Psoas muscle (tissue), 8 donors: ENCODE measurements around the gene SMARCC2. TPM values are rescaled to one million over a fixed set of nuclear protein-coding genes. Genes with fewer than 3 reads are reported as not detected.
A peak's percentile ranks its signal among the peaks of the same experiment; 100 is the strongest.

Source experiments
- ATAC-seq, 4 donors: fragments of 200-7000 bp; cut with Tn5 transposase; one replicate each; pipeline ENCODE4 v1.9.1; 2020; ENCODE audit warnings: moderate library complexity in 3 of 4, mild to moderate bottlenecking in 2 of 4
- DNase-seq, 2 donors: peaks; one replicate each; pipeline ENCODE4 v3.0.0-alpha.2; 2020
- H3K27ac ChIP-seq: fragments of 200-600 bp; one replicate; pipeline ENCODE4 v1.8.0; 2022
- H3K27me3 ChIP-seq, 3 donors: fragments of 200-600 bp in 1 of 3; one replicate each; pipeline versions ENCODE4 v1.6.1 to v1.8.0; 2013 to 2022; ENCODE audit warnings: low read length in 2 of 3, mild to moderate bottlenecking in 2 of 3, moderate library complexity in 1 of 3; ENCODE audit not compliant: insufficient read depth in 3 of 3
- H3K36me3 ChIP-seq, 2 donors: fragments of 200-600 bp in 1 of 2; one replicate each; pipeline versions ENCODE4 v1.6.1 to v1.8.0; 2013 to 2022; ENCODE audit warnings: low read depth in 1 of 2, mild to moderate bottlenecking in 1 of 2, moderate library complexity in 1 of 2; ENCODE audit not compliant: insufficient read depth in 1 of 2
- H3K4me1 ChIP-seq: fragments of 200-600 bp; one replicate; pipeline ENCODE4 v1.8.0; 2022
- H3K4me3 ChIP-seq: fragments of 200-600 bp; one replicate; pipeline ENCODE4 v1.8.0; 2022; ENCODE audit warnings: mild to moderate bottlenecking
- H3K9me3 ChIP-seq: fragments of 200-600 bp; one replicate; pipeline ENCODE4 v1.8.0; 2022
- WGBS, 3 donors: extraction: QIAGEN DNeasy Blood & Tissue Kit; methylation state at CpG; one replicate each; pipeline versions ENCODE4 v1.1.6 to v1.1.7; 2013; 5-methylcytosine and 5-hydroxymethylcytosine counted together
- intact Hi-C, 2 donors: fragments of 100-400 bp; cut with DNase I; formaldehyde crosslinking; loops; one replicate each; pipeline versions ENCODE4 v1.11.0 to v1.14.2; 2022
- polyA plus RNA-seq, 3 donors: library from polyadenylated mRNA; stranded (reverse); fragments of 200-250 nt; gene quantifications; one replicate each; pipeline ENCODE4 v1.2.3, GENCODE V29; 2013
- total RNA-seq, 4 donors: library from RNA; stranded (reverse); fragmentation: NEBNext Ultra II Directional in 2 of 4; extraction: Animal tissue kit (Norgen Biotek cat#: 25700) in 2 of 4; gene quantifications; one replicate each; pipeline versions ENCODE4 v1.2.1 to v1.2.4, GENCODE V29; 2021 to 2023
- TF ChIP-seq, protein P1 (sequence below): fragments of 200-600 bp; IDR thresholded peaks from one replicate; pipeline ENCODE4 v1.8.0; 2022; ENCODE audit warnings: antibody characterized with exemption
- donor health status: healthy with polysubstance abuse.
- donor health status: DM: no; HTN: no; CAD: no; lungs with moderate emphysema.
- donor health status: Bipolar disorder and iron deficiency.
- donor health status: healthy.
- donor health status: DM: yes; HTN: yes; CAD: no.
- donor health status: DM: no; HTN: no; CAD: no.
- donor health status: DM: no; HTN: no; CAD: no.
- donor health status: DM: yes; HTN: yes; CAD: no.

Gene SMARCC2
- total and polyA plus RNA-seq, 7 donors = 16.5 to 78.7 (median 49.8) TPM

DNA sequence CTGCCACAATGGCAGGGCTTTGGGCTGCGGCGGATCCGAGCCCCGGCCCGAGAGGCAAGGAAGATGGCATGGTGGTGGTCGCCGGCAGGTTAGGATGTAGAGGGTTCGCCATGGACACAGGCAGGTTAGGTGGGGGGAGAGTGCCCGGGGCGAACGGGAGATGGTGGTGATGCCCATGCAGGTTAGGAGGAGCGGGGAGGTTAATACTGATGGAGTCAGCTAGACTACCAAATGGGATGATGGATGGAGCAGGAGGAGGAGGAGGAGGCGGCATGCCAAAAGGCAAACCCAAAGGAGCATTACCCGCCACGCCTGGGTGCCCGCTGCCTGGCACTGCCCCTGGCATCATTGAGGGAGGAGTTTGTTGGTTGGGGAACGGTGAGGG is 24.9 kb downstream of the SMARCC2 start:
- Histone ChIP-seq H3K27me3 (no peaks in the 10 kb centered on the region), H3K27ac (no peak overlapping the region), H3K4me1 (peaks cover 23% of the 10 kb centered on the region), H3K36me3 (peaks cover 22 to 98% of the 10 kb centered on the region in 2 donors), H3K4me3 (no peak overlapping the region), H3K9me3 (no peaks in the 10 kb centered on the region)
- ATAC-seq (peak in 1 of 4 donors; percentile 14), DNase-seq (no peak)
- TF ChIP-seq, protein P1, sequence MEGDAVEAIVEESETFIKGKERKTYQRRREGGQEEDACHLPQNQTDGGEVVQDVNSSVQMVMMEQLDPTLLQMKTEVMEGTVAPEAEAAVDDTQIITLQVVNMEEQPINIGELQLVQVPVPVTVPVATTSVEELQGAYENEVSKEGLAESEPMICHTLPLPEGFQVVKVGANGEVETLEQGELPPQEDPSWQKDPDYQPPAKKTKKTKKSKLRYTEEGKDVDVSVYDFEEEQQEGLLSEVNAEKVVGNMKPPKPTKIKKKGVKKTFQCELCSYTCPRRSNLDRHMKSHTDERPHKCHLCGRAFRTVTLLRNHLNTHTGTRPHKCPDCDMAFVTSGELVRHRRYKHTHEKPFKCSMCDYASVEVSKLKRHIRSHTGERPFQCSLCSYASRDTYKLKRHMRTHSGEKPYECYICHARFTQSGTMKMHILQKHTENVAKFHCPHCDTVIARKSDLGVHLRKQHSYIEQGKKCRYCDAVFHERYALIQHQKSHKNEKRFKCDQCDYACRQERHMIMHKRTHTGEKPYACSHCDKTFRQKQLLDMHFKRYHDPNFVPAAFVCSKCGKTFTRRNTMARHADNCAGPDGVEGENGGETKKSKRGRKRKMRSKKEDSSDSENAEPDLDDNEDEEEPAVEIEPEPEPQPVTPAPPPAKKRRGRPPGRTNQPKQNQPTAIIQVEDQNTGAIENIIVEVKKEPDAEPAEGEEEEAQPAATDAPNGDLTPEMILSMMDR = no peak
- intact Hi-C loops = no loop called here
- WGBS, 3 donors = 80 to 89% (median 83%) methylated on average over 17 of the region's 17 CpGs

DNA sequence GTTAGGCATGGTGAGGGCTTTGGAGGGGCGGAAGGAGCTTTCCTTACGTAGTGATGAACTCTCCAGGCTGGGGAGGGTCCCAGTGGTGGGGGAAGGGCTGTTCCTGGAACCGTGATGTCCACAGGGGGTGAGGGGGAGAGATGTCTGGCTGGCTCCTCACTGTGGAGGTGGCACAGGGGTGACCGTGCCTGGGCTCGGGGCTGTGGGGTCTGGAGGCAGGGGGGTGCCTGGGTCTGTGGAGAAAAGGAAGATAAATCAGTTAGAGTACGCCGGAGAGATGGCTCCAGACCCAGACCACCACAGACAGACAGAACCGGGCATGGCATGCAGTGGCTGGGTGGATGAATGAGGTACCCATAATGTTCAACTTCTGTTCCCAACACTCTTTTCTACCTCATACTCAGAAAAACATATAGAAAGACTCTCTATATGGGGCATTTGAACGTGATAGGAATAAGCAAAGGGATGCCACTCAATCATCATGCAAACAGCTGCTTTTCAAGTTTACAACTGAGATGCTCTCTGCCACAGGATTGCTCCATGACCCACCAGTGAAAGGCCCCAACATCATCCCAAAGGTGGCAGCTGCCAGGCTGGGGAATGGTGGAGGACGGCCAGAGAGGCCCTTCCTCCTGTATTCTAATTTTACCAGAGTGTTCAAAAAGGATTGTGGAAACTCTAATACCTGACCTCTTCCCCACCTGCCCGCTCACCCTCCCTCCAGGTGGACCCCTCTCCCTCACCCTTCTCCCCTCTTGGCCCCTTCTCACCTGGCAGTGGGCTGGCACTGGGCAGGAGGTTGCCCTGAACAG is 25.5 kb downstream of the SMARCC2 start:
- H3K36me3 ChIP-seq = peaks cover 21 to 92% of the 10 kb centered on the region in 2 donors
- intact Hi-C loops = no loop called here
- H3K4me3 ChIP-seq = no peak overlapping the region
- DNase-seq = no peak
- no peak for ATAC-seq
- no peaks in the 10 kb centered on the region for H3K27me3 ChIP-seq
- H3K27ac ChIP-seq = peak overlapping the region; percentile 9
- peaks cover 23% of the 10 kb centered on the region for H3K4me1 ChIP-seq
- TF ChIP-seq, protein P1 = no peak
- 58 to 72% (median 63%) methylated on average over 11 of the region's 11 CpGs for WGBS, 3 donors
- no peaks in the 10 kb centered on the region for H3K9me3 ChIP-seq

DNA sequence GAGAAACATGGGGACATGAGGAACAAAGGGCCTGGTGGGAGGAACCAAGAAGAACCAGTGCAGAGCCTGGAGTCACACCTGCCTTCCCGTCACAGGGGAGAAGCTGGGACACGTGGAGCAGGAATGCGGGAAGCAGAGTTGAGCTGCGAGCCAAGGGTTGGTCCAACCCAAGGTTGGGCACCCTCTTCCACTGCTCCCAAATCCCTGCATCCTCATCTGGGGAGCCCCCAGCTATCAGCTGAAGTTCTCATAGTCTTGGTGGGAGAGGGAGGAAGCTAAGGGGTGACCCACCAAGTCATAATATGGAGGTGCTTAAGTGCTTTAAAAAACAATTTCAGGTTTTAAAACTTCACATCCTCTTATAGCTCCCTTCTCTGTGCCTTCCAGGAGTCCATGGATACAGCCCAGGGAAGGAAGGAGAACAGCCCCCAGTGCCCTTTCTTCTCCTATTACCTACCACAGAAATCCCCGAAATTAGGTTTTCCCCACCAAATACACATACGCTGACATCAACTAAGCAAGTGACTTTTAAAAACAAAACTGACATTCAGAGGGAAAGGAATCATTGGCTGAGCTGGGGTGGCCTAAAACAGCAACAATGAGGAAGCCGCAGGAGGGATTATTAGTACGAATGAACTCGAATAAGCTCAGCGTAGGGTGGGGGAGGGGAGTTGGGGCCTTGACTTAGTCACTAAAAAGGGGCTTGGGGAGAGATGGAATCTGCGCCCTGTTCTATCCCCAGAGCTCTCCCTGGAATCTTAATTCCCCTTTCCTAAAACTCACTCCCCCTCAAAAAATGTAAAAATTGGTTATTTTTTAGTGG is 26.6 kb downstream of the SMARCC2 start:
- no peak for DNase-seq
- ATAC-seq = no peak
- 50 to 62% (median 52%) methylated on average over 11 of the region's 11 CpGs for WGBS, 3 donors
- Histone ChIP-seq H3K4me1 (peaks cover 23% of the 10 kb centered on the region), H3K36me3 (peaks cover 21 to 83% of the 10 kb centered on the region in 2 donors), H3K27me3 (no peaks in the 10 kb centered on the region), H3K4me3 (no peak overlapping the region), H3K27ac (peak overlapping the region; percentile 94), H3K9me3 (no peaks in the 10 kb centered on the region)
- intact Hi-C loops = no loop called here
- TF ChIP-seq, protein P1 = no peak

DNA sequence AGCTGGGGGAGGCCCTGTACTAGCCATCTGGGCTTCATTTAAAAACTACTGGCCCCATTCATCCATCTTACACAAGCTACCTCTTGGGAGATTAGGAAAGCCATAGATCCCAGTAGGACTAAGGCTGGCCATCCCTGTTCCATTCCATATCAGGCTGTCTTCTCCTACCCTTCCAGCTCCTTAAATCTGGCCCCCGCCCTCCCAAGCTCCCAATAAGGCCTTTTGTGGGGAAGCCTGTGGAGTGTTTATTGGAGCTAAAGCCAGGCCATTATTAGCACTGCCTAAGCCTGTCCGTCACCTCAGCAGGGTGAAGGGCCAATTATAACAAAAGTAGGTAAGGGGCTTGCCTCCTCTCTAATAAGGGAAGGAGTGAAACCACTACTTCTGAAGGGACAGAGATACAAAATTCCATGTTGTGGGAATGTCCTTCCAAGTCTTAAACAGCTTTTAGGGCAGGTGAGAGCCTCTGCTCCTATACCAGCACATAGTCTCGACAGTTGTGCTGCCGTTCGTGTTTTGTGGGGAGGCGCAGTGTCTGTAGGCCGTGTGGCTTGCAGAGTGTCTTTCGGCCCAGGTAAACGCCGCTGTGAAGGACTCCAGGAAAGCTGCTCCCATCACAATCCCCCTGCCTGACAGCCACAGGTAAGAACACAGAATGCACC is 27.5 kb downstream of the SMARCC2 start:
- peak overlapping the region; percentile 94 for H3K27ac ChIP-seq
- intact Hi-C loops = loop anchor here in 1 of 2 donors (2.0 kb wide), 1 partner anchor 27 kb away; the partner anchor contains the start of gene SMARCC2
- DNase-seq = no peak
- 67 to 69% (median 67%) methylated on average over 10 of the region's 10 CpGs for WGBS, 3 donors
- TF ChIP-seq, protein P1 = no peak
- H3K27me3 ChIP-seq = no peaks in the 10 kb centered on the region
- ATAC-seq = no peak
- no peaks in the 10 kb centered on the region for H3K9me3 ChIP-seq
- peaks cover 27% of the 10 kb centered on the region for H3K4me1 ChIP-seq
- peaks cover 21 to 75% of the 10 kb centered on the region in 2 donors for H3K36me3 ChIP-seq
- H3K4me3 ChIP-seq = peak overlapping the region; percentile 95
